A549 (cell line): ENCODE results near the gene ASB14. TPM values are rescaled to one million over a fixed set of nuclear protein-coding genes. Genes with fewer than 3 reads are reported as not detected.

Source experiments
- ATAC-seq, 2 experiments: fragments of 200-7000 bp in 1 of 2; fragments of >200 bp in 1 of 2; cut with Nextera tagmentation in 1 of 2; cut with Tn5 transposase in 1 of 2; 3 replicates each; pipeline versions ENCODE4 v1.8.0 to v1.9.1; 2018 to 2020; ENCODE audit warnings: mild to moderate bottlenecking in 1 of 2, moderate library complexity in 1 of 2
- CTCF ChIA-PET: fragments of 300-600 bp; sonication (Branson Sonifier 250); formaldehyde crosslinking; extraction: SDS; loops from one replicate; lab custom pipeline; 2021; ENCODE audit warnings: antibody characterized with exemption, inconsistent platforms; lab: Yijun Ruan, JAX
- POLR2A ChIA-PET: fragments of 350-600 bp; formaldehyde crosslinking; extraction: SDS; loops from one replicate; lab custom pipeline; 2021; ENCODE audit warnings: antibody characterized with exemption, inconsistent platforms; lab: Yijun Ruan, JAX
- DNase-seq, 2 experiments: peaks; one replicate each; pipeline versions ENCODE4 v3.0.0 to v3.0.0-alpha.2; 2011 to 2016; ENCODE audit warnings: low read depth in 1 of 2, low spot score in 1 of 2
- FAIRE-seq: peaks from 2 replicates; lab custom pipeline; 2011; peaks lifted over from hg19 to GRCh38; lab: Jason Lieb, UNC
- H3K27ac ChIP-seq, 2 experiments: fragments of >200 bp; sonication (Bioruptor Twin); formaldehyde crosslinking; 3 replicates each; pipeline ENCODE4 v1.5.1; 2016 to 2017
- H3K4me1 ChIP-seq: fragments of >200 bp; sonication (Bioruptor Twin); formaldehyde crosslinking; 3 replicates; pipeline ENCODE4 v1.6.1; 2016
- H3K4me2 ChIP-seq: fragments of >200 bp; sonication (Bioruptor Twin); formaldehyde crosslinking; 3 replicates; pipeline ENCODE4 v1.6.1; 2016
- H3K4me3 ChIP-seq: fragments of >200 bp; sonication (Bioruptor Twin); formaldehyde crosslinking; 3 replicates; pipeline ENCODE4 v1.5.1; 2016
- H3K9me3 ChIP-seq: fragments of >200 bp; sonication (Bioruptor Twin); formaldehyde crosslinking; 3 replicates; pipeline ENCODE4 v1.6.1; 2016
- FOXS1 ChIP-seq: fragments of 250-450 bp; sonication (Bioruptor Pico); IDR thresholded peaks from 2 replicates; pipeline ENCODE4 v1.5.0; 2020; ENCODE audit warnings: mild to moderate bottlenecking, moderate library complexity
- HEYL ChIP-seq: fragments of 250-450 bp; sonication (Bioruptor Pico); IDR thresholded peaks from 2 replicates; pipeline ENCODE4 v1.8.0; 2021; ENCODE audit warnings: mild to moderate bottlenecking, moderate library complexity
- HOXB5 ChIP-seq: fragments of 250-450 bp; sonication (Bioruptor Pico); IDR thresholded peaks from 2 replicates; pipeline ENCODE4 v1.5.0; 2020; ENCODE audit warnings: mild to moderate bottlenecking, moderate library complexity
- JUNB ChIP-seq: fragments of >200 bp; sonication (Bioruptor Twin); formaldehyde crosslinking; IDR thresholded peaks from 2 replicates; pipeline ENCODE4 v1.6.1; 2016
- RFX5 ChIP-seq: fragments of 450-650 bp; IDR thresholded peaks from 2 replicates; pipeline ENCODE4 v1.7.1; 2014; ENCODE audit warnings: antibody characterized with exemption, mild to moderate bottlenecking, moderate library complexity
- SMC3 ChIP-seq: fragments of >200 bp; sonication (Bioruptor Twin); formaldehyde crosslinking; IDR thresholded peaks from 3 replicates; pipeline ENCODE4 v1.6.1; 2018; ENCODE audit warnings: inconsistent platforms
- TFCP2L1 ChIP-seq: fragments of 250-450 bp; sonication (Bioruptor Pico); IDR thresholded peaks from 2 replicates; pipeline ENCODE4 v1.5.0; 2021; ENCODE audit warnings: mild to moderate bottlenecking
- ZC3H11A ChIP-seq: fragments of 450-650 bp; IDR thresholded peaks from 2 replicates; pipeline ENCODE4 v1.6.1; 2014; ENCODE audit warnings: antibody characterized with exemption, mild to moderate bottlenecking
- ZSCAN20 ChIP-seq: fragments of 250-450 bp; sonication (Bioruptor Pico); IDR thresholded peaks from 2 replicates; pipeline ENCODE4 v1.8.0; 2022; ENCODE audit warnings: mild to moderate bottlenecking, moderate library complexity
- WGBS: methylation state at CpG from one replicate; pipeline ENCODE4 v1.1.6; 2017; ENCODE audit errors: missing lambda C conversion rate; 5-methylcytosine and 5-hydroxymethylcytosine counted together
- polyA plus RNA-seq, 4 experiments: library from polyadenylated mRNA; depleted of rRNA in 3 of 4; stranded (reverse); fragments of >200 nt; fragmentation: RNase III in 1 of 4; extraction: RNeasy Plus Mini Kit Qiagen cat#74134 plus additional on column Dnase treatment in 1 of 4; gene quantifications; 2 replicates in 3 of 4; 3 replicates in 1 of 4; pipeline ENCODE4 v1.2.3, GENCODE V29; 2011 to 2017
- TF ChIP-seq, protein P1 (sequence below): IDR thresholded peaks from 2 replicates; pipeline ENCODE4 v1.6.1; 2012
- TF ChIP-seq, protein P2 (sequence below): fragments of >200 bp; sonication (Bioruptor Twin); formaldehyde crosslinking; IDR thresholded peaks from 3 replicates; pipeline ENCODE4 v1.6.1; 2016
- TF ChIP-seq, protein P3 (sequence below): fragments of 200-600 bp; sonication (generic); IDR thresholded peaks from 2 replicates; pipeline ENCODE4 v1.6.1; 2016; ENCODE audit warnings: antibody characterized with exemption, mild to moderate bottlenecking, moderate library complexity

The ASB14 gene
- polyA plus RNA-seq, 2 of the 4 experiments (the other 2 are of a cell fraction), result not detected

DNA sequence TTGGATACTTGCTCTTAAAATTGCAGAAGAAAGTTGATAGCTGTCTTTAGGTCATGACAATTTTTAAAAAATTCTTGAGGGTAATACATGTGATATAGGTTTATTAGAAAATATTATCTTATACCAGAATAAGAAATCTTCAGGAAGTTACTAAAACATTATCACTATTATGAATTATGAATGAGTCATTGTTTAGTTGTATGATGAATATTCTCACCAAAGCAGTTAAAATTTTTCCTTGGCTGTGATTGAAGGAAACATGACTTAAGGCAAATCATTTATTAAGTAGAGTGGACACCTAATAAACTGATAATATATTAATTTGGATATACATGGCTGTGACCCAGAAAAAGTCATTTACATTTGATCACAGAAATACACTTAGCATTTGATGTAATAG is 34.8 kb downstream of the ASB14 start:
- DNase-seq (no peak), FAIRE-seq (no peak), ATAC-seq (no peak)
- CTCF ChIA-PET, result no interaction called here
- no peak overlapping the region for H3K4me3 ChIP-seq
- H3K27ac ChIP-seq, result no peak overlapping the region
- TF ChIP-seq JUNB (no peak), ZC3H11A (no peak)
- POLR2A ChIA-PET, result no interaction called here
- H3K4me2 ChIP-seq, result no peak overlapping the region
- no peaks in the 10 kb centered on the region for H3K9me3 ChIP-seq
- H3K4me1 ChIP-seq, result no peaks in the 10 kb centered on the region; the same call in 2 of the 3 replicates

DNA sequence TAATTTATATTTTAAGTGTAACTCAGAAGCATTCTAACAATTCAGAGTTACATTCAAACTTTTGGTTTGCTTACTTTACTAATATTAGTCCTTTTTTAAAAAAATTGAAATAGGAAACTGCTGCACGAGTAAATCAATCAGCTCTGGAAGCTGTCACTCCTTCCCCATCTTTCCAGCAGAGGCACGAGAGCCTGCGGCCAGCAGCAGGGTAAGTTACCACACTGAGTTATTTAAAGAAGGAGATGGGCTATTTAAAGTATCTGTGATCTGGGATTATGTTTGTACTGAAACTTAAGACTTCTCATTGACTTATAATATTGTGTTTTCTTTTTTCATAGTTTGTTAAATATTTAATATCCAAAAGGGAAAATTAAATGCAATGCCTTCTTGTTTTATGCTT is 35.6 kb downstream of the ASB14 start:
- no peaks in the 10 kb centered on the region for H3K9me3 ChIP-seq
- FAIRE-seq (no peak), DNase-seq (no peak), ATAC-seq (no peak)
- no peak for TF ChIP-seq FOXS1 (CRISPR knock-in tag)
- no peak for TF ChIP-seq RFX5
- H3K27ac ChIP-seq, result no peak overlapping the region
- WGBS, result 92% methylated on average over 3 of the region's 3 CpGs
- no peak overlapping the region for H3K4me2 ChIP-seq
- H3K4me1 ChIP-seq, result no peaks in the 10 kb centered on the region; the same call in 2 of the 3 replicates
- H3K4me3 ChIP-seq, result no peak overlapping the region
- ChIA-PET POLR2A (no interaction called here), CTCF (no interaction called here)

DNA sequence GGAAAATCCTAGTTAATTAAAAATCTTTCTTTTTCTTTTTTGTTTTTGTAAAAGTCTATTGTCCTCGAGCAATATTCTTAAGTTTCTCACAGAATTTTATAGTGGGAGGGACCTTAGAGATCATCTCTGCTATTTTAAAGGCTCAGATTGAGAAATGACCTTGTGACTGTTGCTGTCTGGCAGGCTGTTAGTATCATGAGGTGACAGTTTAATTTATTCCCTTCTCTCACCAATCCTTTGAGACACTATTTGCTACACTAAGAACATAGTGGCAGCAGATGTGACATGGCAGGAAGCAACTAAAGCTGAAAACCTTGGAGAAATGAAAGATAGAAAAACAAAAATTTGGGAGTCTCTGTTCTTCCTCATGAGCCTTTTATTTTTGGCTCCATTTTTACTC is 40.1 kb downstream of the ASB14 start:
- no peak overlapping the region for H3K4me2 ChIP-seq
- no peak for DNase-seq
- ChIA-PET POLR2A (no interaction called here), CTCF (no interaction called here)
- TF ChIP-seq HOXB5, result no peak
- H3K4me3 ChIP-seq, result no peak overlapping the region
- no peak overlapping the region for H3K27ac ChIP-seq
- 71% methylated on average over 1 of the region's 1 CpG for WGBS
- ATAC-seq, result no peak
- no peaks in the 10 kb centered on the region for H3K9me3 ChIP-seq
- no peaks in the 10 kb centered on the region; the same call in 2 of the 3 replicates for H3K4me1 ChIP-seq
- no peak for FAIRE-seq

DNA sequence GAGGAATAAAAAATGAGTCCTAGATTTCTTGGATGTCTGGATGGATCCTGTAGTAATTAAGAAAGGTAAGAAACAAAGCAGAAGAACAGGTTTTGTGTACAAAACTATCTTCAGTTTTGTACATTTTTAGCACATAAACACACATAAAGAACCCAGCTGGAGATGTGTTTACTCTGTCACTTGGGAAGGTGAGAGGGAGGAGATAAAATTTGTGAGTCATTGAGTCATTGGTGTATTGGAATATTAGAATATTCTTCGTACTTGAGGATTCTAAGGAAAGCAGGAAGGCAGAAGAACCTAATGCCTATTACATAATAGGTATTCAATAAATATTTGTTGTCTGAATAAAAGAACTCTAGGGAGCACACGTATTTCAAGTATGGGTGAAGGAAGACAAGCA is 47.5 kb downstream of the ASB14 start:
- CTCF ChIA-PET, result no interaction called here
- Histone ChIP-seq H3K9me3 (no peaks in the 10 kb centered on the region), H3K4me1 (no peaks in the 10 kb centered on the region), H3K27ac (no peak overlapping the region)
- no peak for DNase-seq
- POLR2A ChIA-PET, result no interaction called here
- TF ChIP-seq ZSCAN20 (CRISPR knock-in tag) (no peak), SMC3 (no peak), HEYL (CRISPR knock-in tag) (no peak), TFCP2L1 (CRISPR knock-in tag) (no peak)
- TF ChIP-seq, protein P1, sequence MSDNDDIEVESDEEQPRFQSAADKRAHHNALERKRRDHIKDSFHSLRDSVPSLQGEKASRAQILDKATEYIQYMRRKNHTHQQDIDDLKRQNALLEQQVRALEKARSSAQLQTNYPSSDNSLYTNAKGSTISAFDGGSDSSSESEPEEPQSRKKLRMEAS, result no peak
- TF ChIP-seq, protein P2, sequence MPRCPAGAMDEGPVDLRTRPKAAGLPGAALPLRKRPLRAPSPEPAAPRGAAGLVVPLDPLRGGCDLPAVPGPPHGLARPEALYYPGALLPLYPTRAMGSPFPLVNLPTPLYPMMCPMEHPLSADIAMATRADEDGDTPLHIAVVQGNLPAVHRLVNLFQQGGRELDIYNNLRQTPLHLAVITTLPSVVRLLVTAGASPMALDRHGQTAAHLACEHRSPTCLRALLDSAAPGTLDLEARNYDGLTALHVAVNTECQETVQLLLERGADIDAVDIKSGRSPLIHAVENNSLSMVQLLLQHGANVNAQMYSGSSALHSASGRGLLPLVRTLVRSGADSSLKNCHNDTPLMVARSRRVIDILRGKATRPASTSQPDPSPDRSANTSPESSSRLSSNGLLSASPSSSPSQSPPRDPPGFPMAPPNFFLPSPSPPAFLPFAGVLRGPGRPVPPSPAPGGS, result no peak
- TF ChIP-seq, protein P3, sequence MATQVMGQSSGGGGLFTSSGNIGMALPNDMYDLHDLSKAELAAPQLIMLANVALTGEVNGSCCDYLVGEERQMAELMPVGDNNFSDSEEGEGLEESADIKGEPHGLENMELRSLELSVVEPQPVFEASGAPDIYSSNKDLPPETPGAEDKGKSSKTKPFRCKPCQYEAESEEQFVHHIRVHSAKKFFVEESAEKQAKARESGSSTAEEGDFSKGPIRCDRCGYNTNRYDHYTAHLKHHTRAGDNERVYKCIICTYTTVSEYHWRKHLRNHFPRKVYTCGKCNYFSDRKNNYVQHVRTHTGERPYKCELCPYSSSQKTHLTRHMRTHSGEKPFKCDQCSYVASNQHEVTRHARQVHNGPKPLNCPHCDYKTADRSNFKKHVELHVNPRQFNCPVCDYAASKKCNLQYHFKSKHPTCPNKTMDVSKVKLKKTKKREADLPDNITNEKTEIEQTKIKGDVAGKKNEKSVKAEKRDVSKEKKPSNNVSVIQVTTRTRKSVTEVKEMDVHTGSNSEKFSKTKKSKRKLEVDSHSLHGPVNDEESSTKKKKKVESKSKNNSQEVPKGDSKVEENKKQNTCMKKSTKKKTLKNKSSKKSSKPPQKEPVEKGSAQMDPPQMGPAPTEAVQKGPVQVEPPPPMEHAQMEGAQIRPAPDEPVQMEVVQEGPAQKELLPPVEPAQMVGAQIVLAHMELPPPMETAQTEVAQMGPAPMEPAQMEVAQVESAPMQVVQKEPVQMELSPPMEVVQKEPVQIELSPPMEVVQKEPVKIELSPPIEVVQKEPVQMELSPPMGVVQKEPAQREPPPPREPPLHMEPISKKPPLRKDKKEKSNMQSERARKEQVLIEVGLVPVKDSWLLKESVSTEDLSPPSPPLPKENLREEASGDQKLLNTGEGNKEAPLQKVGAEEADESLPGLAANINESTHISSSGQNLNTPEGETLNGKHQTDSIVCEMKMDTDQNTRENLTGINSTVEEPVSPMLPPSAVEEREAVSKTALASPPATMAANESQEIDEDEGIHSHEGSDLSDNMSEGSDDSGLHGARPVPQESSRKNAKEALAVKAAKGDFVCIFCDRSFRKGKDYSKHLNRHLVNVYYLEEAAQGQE, result no peak
- TF ChIP-seq, all 56 proteins: peak for 0
- ATAC-seq (no peak), FAIRE-seq (no peak)
- Histone ChIP-seq H3K4me2 (no peak overlapping the region), H3K4me3 (no peak overlapping the region)
- WGBS, result 65% methylated on average over 2 of the region's 2 CpGs
